HepG2 (cell line): Measurements from ENCODE around the gene NOL12. TPM values are rescaled to one million over a fixed set of nuclear protein-coding genes. Genes with fewer than 3 reads are reported as not detected.

Source experiments
- ATAC-seq: fragments of 200-7000 bp; cut with Tn5 transposase; 3 replicates; pipeline ENCODE4 v1.9.1; 2020; ENCODE audit warnings: mild to moderate bottlenecking, moderate library complexity
- BruUV-seq: library from RNA; stranded (reverse); fragments of 400-500 nt; replicated peaks from 2 replicates; lab custom pipeline; 2021; lab: Mats Ljungman, UMichigan
- CTCF ChIA-PET: fragments of 300-600 bp; formaldehyde crosslinking; extraction: SDS; loops from one replicate; lab custom pipeline; 2021; ENCODE audit warnings: low total read pairs, inconsistent platforms, low intra/inter-chr PET ratio; lab: Yijun Ruan, JAX
- POLR2A ChIA-PET: fragments of 350-600 bp; sonication (Branson Sonifier 250); formaldehyde crosslinking; loops from one replicate; lab custom pipeline; 2020; ENCODE audit warnings: antibody characterized with exemption, inconsistent platforms; lab: Yijun Ruan, JAX
- DNase-seq: peaks from one replicate; pipeline ENCODE4 v3.0.0-alpha.2; 2015; ENCODE audit warnings: low spot score
- FAIRE-seq: peaks from 3 replicates; lab custom pipeline; 2011; peaks lifted over from hg19 to GRCh38; lab: Jason Lieb, UNC
- H2AFZ ChIP-seq: one replicate; pipeline ENCODE4 v1.6.1; 2011; ENCODE audit warnings: low read length, inconsistent platforms
- H3K27ac ChIP-seq: fragments of 300-600 bp; 3 replicates; pipeline ENCODE4 v1.8.0; 2011; ENCODE audit warnings: mixed run types, mild to moderate bottlenecking, mixed read lengths, low read length, inconsistent platforms; ENCODE audit not compliant: insufficient read depth; ENCODE audit errors: extremely low read length
- H3K27me3 ChIP-seq, 2 experiments: fragments of 200-600 bp in 1 of 2; 2 replicates in 1 of 2; 3 replicates in 1 of 2; pipeline versions ENCODE4 v1.6.0 to v1.8.0; 2011; ENCODE audit warnings: low read length in 2 of 2, mild to moderate bottlenecking in 2 of 2, moderate library complexity in 2 of 2, inconsistent platforms in 1 of 2; ENCODE audit not compliant: insufficient read depth in 2 of 2, control insufficient read depth in 1 of 2
- H3K36me3 ChIP-seq, 2 experiments: fragments of 200-600 bp in 1 of 2; replicated peaks in 1 of 2; 2 replicates in 1 of 2; 3 replicates in 1 of 2; pipeline versions ENCODE4 v1.5.1 to v1.8.0; 2011; ENCODE audit warnings: low read length in 2 of 2, inconsistent platforms in 1 of 2; ENCODE audit not compliant: insufficient read depth in 2 of 2, control insufficient read depth in 1 of 2
- H3K4me1 ChIP-seq: 2 replicates; pipeline ENCODE4 v1.5.1; 2012; ENCODE audit warnings: low read length, inconsistent platforms; ENCODE audit not compliant: insufficient read depth
- H3K4me2 ChIP-seq: 2 replicates; pipeline ENCODE4 v1.6.0; 2011; ENCODE audit warnings: low read depth, low read length, inconsistent platforms
- H3K4me3 ChIP-seq, 3 experiments: fragments of 200-600 bp in 1 of 3; sonication (generic), shearing (Covaris generic) in 1 of 3; replicated peaks in 1 of 3; 2 replicates each; pipeline ENCODE4 v1.5.1; 2011 to 2016; ENCODE audit warnings: low read length in 3 of 3, inconsistent platforms in 2 of 3, low read depth in 2 of 3, mild to moderate bottlenecking in 2 of 3, control low read depth in 1 of 3, mixed read lengths in 1 of 3; ENCODE audit not compliant: insufficient read depth in 1 of 3
- H3K79me2 ChIP-seq: one replicate; pipeline ENCODE4 v1.6.1; 2011; ENCODE audit warnings: low read length, inconsistent platforms; ENCODE audit not compliant: insufficient read depth
- H3K9ac ChIP-seq: 2 replicates; pipeline ENCODE4 v1.6.0; 2011; ENCODE audit warnings: mild to moderate bottlenecking, low read depth, low read length, inconsistent platforms; ENCODE audit not compliant: insufficient read depth
- H3K9me3 ChIP-seq: 2 replicates; pipeline ENCODE4 v1.5.1; 2012; ENCODE audit warnings: mild to moderate bottlenecking, low read length
- H4K20me1 ChIP-seq: 2 replicates; pipeline ENCODE4 v1.6.0; 2011; ENCODE audit warnings: inconsistent platforms, mild to moderate bottlenecking, low read length, moderate library complexity; ENCODE audit not compliant: insufficient read depth
- DR1 ChIP-seq: sonication (generic); formaldehyde crosslinking; IDR thresholded peaks from 2 replicates; pipeline ENCODE4 v1.8.0; 2021; ENCODE audit warnings: mild to moderate bottlenecking, missing genetic modification reagents, inconsistent platforms
- EZH2 ChIP-seq: conservative IDR thresholded peaks from 2 replicates; pipeline ENCODE4 v1.6.1; 2012; ENCODE audit warnings: mild to moderate bottlenecking, low read depth, low read length, moderate library complexity
- FOXK2 ChIP-seq: fragments of 450-650 bp; IDR thresholded peaks from 2 replicates; pipeline ENCODE4 v1.6.1; 2016
- MYC ChIP-seq: sonication (generic); formaldehyde crosslinking; IDR thresholded peaks from 2 replicates; pipeline ENCODE4 v1.9.0; 2021; ENCODE audit warnings: missing genetic modification reagents, borderline replicate concordance
- PTBP1 ChIP-seq: fragments of 200-400 bp; formaldehyde crosslinking; IDR thresholded peaks from 2 replicates; pipeline ENCODE4 v1.6.1; 2018; ENCODE audit warnings: low read length, low read depth; ENCODE audit not compliant: poor library complexity, severe bottlenecking
- RBAK ChIP-seq: sonication (generic); formaldehyde crosslinking; IDR thresholded peaks from 2 replicates; pipeline ENCODE4 v1.5.1; 2020; ENCODE audit warnings: mild to moderate bottlenecking, missing genetic modification reagents
- REST ChIP-seq, 2 experiments: IDR thresholded peaks; 2 replicates each; pipeline ENCODE4 v1.6.1; 2011 to 2012; ENCODE audit warnings: low read length in 2 of 2, borderline replicate concordance in 1 of 2, low read depth in 1 of 2, mild to moderate bottlenecking in 1 of 2, moderate library complexity in 1 of 2
- SETDB1 ChIP-seq: sonication (generic); formaldehyde crosslinking; IDR thresholded peaks from 2 replicates; pipeline ENCODE4 v1.5.1; 2020; ENCODE audit warnings: missing genetic modification reagents, mild to moderate bottlenecking, borderline replicate concordance
- STAG1 ChIP-seq: sonication (generic); formaldehyde crosslinking; IDR thresholded peaks from 2 replicates; pipeline ENCODE4 v1.4.0; 2020; ENCODE audit warnings: missing genetic modification reagents
- ZC3H4 ChIP-seq: sonication (generic); formaldehyde crosslinking; IDR thresholded peaks from 2 replicates; pipeline ENCODE4 v1.4.0; 2020; ENCODE audit warnings: missing genetic modification reagents, borderline replicate concordance
- ZNF256 ChIP-seq: sonication (generic); formaldehyde crosslinking; conservative IDR thresholded peaks from 2 replicates; pipeline ENCODE4 v1.4.0; 2020; ENCODE audit warnings: missing genetic modification reagents
- WGBS: methylation state at CpG from one replicate; pipeline ENCODE4 v1.1.6; 2017; ENCODE audit warnings: low lambda C conversion rate; 5-methylcytosine and 5-hydroxymethylcytosine counted together
- in situ Hi-C: cut with HindIII; loops from 2 replicates; pipeline ENCODE4 v1.10.0; 2017; ENCODE audit warnings: low pct_unique_long_range_greater_than_20kb; ENCODE audit not compliant: extremely low pct_ligation_motif_present
- intact Hi-C: fragments of 100-400 bp; cut with micrococcal nuclease; formaldehyde crosslinking; loops from one replicate; pipeline ENCODE4 v1.10.0; 2022; ENCODE audit not compliant: unreplicated experiment
- polyA plus RNA-seq, 8 experiments: library from polyadenylated mRNA; depleted of rRNA in 3 of 8; stranded (reverse) in 7 of 8; unstranded in 1 of 8; fragments of >200 nt; fragmentation: Illumina TruSeq in 4 of 8; extraction: Trizol in 4 of 8; gene quantifications; 2 replicates each; pipeline versions ENCODE4 v1.2.1 to v1.2.3, GENCODE V29; 2011 to 2016; ENCODE audit warnings: low read depth in 4 of 8, missing spikeins in 1 of 8, mixed read lengths in 1 of 8; ENCODE audit not compliant: insufficient read depth in 1 of 8
- total RNA-seq, 5 experiments: library from RNA; depleted of rRNA; stranded (reverse); fragments of >200 nt; fragmentation: Illumina TruSeq; extraction: Trizol; gene quantifications; 2 replicates each; pipeline ENCODE4 v1.2.3, GENCODE V29; 2016; ENCODE audit warnings: low read depth in 1 of 5
- TF ChIP-seq, protein P1 (sequence below): sonication (generic); formaldehyde crosslinking; IDR thresholded peaks from 2 replicates; pipeline ENCODE4 v1.4.0; 2020; ENCODE audit warnings: missing genetic modification reagents, mild to moderate bottlenecking, borderline replicate concordance
- TF ChIP-seq, protein P2 (sequence below): sonication (generic); formaldehyde crosslinking; conservative IDR thresholded peaks from 2 replicates; pipeline ENCODE4 v1.4.0; 2020; ENCODE audit warnings: missing genetic modification reagents

Gene NOL12
- total and polyA plus RNA-seq, 2 of the 13 experiments (the other 11 are each of a cell fraction or from before 2014, with no cell fraction given): 14.3 to 31.4 TPM

DNA sequence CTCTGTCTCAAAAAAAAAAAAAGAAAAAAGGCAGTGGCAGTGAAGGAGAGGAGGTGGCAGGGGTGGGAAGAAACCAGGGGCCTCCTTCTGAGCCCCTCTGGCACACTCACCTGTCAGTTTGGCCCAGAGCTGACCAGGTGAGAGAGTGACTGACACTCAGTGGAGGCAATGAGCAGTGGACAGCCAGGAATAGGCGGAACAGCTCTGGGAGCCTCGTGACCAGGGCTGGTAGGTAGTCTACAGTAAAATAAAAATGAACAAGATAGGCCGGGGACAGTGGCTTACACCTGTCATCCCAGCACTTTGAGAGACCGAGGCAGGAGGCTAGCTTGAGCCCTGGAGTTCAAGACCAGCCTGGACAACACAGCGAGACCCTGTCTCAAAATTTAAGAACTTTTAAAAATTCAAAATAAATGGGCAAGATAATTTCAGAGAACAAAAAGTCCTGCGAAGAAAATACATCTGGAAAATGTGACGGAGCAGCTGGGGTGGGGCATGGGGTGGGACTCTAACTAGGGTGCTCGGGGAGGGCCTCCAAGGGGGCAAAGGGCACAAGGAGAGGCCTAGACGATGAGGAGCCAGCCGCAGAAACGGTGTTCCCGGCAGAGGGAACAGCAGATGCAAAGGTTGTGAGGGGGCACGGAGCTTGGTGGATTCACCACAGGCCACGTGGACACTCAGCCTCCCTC is 31.4 kb upstream of the NOL12 start (continued):
- TF ChIP-seq REST (IDR thresholded peaks at IDR 0.05; ENCODE audit: borderline replicate concordance in 1 of 2, low read depth in 1 of 2, low read length in 2 of 2): no peak
- TF ChIP-seq STAG1: no peak
- no peak for TF ChIP-seq FOXK2

- CTCF ChIA-PET: no interaction called here
- TF ChIP-seq MYC (CRISPR knock-in tag): no peak
- TF ChIP-seq, protein P1, sequence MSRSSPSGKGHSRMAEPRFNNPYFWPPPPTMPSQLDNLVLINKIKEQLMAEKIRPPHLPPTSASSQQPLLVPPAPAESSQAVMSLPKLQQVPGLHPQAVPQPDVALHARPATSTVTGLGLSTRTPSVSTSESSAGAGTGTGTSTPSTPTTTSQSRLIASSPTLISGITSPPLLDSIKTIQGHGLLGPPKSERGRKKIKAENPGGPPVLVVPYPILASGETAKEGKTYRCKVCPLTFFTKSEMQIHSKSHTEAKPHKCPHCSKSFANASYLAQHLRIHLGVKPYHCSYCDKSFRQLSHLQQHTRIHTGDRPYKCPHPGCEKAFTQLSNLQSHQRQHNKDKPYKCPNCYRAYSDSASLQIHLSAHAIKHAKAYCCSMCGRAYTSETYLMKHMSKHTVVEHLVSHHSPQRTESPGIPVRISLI (CRISPR knock-in tag): no peak
- TF ChIP-seq DR1 (CRISPR knock-in tag): no peak
- TF ChIP-seq, protein P2, sequence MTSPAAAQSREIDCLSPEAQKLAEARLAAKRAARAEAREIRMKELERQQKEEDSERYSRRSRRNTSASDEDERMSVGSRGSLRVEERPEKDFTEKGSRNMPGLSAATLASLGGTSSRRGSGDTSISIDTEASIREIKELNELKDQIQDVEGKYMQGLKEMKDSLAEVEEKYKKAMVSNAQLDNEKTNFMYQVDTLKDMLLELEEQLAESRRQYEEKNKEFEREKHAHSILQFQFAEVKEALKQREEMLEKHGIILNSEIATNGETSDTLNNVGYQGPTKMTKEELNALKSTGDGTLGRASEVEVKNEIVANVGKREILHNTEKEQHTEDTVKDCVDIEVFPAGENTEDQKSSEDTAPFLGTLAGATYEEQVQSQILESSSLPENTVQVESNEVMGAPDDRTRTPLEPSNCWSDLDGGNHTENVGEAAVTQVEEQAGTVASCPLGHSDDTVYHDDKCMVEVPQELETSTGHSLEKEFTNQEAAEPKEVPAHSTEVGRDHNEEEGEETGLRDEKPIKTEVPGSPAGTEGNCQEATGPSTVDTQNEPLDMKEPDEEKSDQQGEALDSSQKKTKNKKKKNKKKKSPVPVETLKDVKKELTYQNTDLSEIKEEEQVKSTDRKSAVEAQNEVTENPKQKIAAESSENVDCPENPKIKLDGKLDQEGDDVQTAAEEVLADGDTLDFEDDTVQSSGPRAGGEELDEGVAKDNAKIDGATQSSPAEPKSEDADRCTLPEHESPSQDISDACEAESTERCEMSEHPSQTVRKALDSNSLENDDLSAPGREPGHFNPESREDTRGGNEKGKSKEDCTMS (CRISPR knock-in tag): no peak
- TF ChIP-seq SETDB1 (CRISPR knock-in tag): no peak
- no peak for TF ChIP-seq EZH2
- TF ChIP-seq ZNF256 (CRISPR knock-in tag): no peak
- no peak for TF ChIP-seq PTBP1
- no peak for TF ChIP-seq RBAK (CRISPR knock-in tag)
- TF ChIP-seq ZC3H4 (CRISPR knock-in tag): no peak
These were observed 30.9 kb upstream of the NOL12 start for GRCh38 chr22:37655252-37655563.

More at GRCh38 chr22:37655252-37655563, 30.9 kb upstream of the NOL12 start:
- H3K9ac ChIP-seq: no peak overlapping the region
- intact Hi-C loops (loop anchor here (10.0 kb wide), 1 partner anchor 150 kb away; the partner anchor contains the start of gene GCAT), in situ Hi-C loops (no loop called here)
- no peak overlapping the region for H3K4me2 ChIP-seq
- H3K27me3 ChIP-seq: no peaks in the 10 kb centered on the region; a peak in 1 of 5 replicates
- WGBS: 94% methylated on average over 9 of the region's 17 CpGs
- ATAC-seq (no peak), FAIRE-seq (no peak), DNase-seq (no peak)
- H3K4me1 ChIP-seq: peaks cover 21% of the 10 kb centered on the region
- H3K79me2 ChIP-seq: peaks cover 17% of the 10 kb centered on the region
- H3K36me3 ChIP-seq: peaks cover 12 to 17% of the 10 kb centered on the region in 2 experiments; a peak in 4 of 5 replicates
- H2AFZ ChIP-seq: no peak overlapping the region
- no peak overlapping the region for H3K27ac ChIP-seq
- POLR2A ChIA-PET: interaction anchor here (11.2 kb wide), 1 partner anchor 18 kb away, joined by 242 read pairs; the partner anchor contains the start of gene SH3BP1
- H4K20me1 ChIP-seq: peaks cover 8% of the 10 kb centered on the region
- H3K4me3 ChIP-seq: no peak overlapping the region
- no TSS peak for BruUV-seq
- H3K9me3 ChIP-seq: no peaks in the 10 kb centered on the region
